ENCODE results near the gene ZSWIM8.

ZSWIM8 gene

DNA sequence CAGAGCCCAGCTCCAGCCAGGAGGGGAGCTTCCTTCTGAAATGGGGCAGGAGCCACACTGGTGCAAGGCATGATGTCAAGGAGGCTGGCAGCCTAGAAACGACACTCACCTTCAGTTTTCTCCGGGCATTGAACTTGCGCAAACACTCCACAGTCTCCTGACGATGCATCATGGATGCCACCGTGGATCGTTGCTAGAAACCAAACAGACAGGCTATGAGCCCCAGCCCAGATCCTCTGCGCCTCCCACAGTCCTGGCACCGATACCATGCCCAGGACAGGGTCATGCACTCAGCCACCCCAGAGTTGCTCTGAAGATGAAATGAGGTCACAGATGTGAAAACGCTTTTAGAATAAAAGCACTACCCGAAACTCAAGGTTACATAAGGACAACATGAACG, 56.9 kb downstream of the ZSWIM8 start:
- Histone ChIP-seq H3K27ac (ENCODE audit: extremely low read depth, low read depth, low read length) (no peak overlapping the region), H3K9me3 (ENCODE audit: control insufficient read depth, insufficient read depth, low read depth, low read length) (no peaks in the 10 kb centered on the region), H3K36me3 (ENCODE audit: control insufficient read depth in 2 of 2, insufficient read depth in 1 of 2, low read length in 2 of 2) (peaks cover 7 to 67% of the 10 kb centered on the region in 2 experiments; a peak in 2 of 3 replicates), H3K4me1 (ENCODE audit: control insufficient read depth, insufficient read depth, low read length) (no peaks in the 10 kb centered on the region), H3K4me3 (ENCODE audit: low read depth, low read length) (no peak overlapping the region)
- TF ChIP-seq, protein P1, sequence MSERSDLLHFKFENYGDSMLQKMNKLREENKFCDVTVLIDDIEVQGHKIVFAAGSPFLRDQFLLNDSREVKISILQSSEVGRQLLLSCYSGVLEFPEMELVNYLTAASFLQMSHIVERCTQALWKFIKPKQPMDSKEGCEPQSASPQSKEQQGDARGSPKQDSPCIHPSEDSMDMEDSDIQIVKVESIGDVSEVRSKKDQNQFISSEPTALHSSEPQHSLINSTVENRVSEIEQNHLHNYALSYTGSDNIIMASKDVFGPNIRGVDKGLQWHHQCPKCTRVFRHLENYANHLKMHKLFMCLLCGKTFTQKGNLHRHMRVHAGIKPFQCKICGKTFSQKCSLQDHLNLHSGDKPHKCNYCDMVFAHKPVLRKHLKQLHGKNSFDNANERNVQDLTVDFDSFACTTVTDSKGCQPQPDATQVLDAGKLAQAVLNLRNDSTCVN (tag by site-specific recombination; optimal IDR thresholded peaks at IDR 0.05) = no peak
- TF ChIP-seq ZNF221 (tag by site-specific recombination; IDR thresholded peaks at IDR 0.05; ENCODE audit: borderline replicate concordance) (no peak), ZNF211 (tag by site-specific recombination; IDR thresholded peaks at IDR 0.05; ENCODE audit: low read depth) (no peak), ZNF140 (tag by site-specific recombination; IDR thresholded peaks at IDR 0.05) (no peak), ZNF660 (tag by site-specific recombination; IDR thresholded peaks at IDR 0.05) (no peak), ZNF473 (tag by site-specific recombination; IDR thresholded peaks at IDR 0.05) (no peak), ZNF701 (tag by site-specific recombination; IDR thresholded peaks at IDR 0.05) (no peak), EGR2 (tag by site-specific recombination; IDR thresholded peaks at IDR 0.05; ENCODE audit: low read depth) (no peak), ZNF202 (tag by site-specific recombination; IDR thresholded peaks at IDR 0.05; ENCODE audit: borderline replicate concordance) (no peak), BCL11A (tag by site-specific recombination; IDR thresholded peaks at IDR 0.05; ENCODE audit: low read depth) (no peak), KLF8 (tag by site-specific recombination; IDR thresholded peaks at IDR 0.05) (no peak), ZNF792 (tag by site-specific recombination; IDR thresholded peaks at IDR 0.05) (no peak)
- TF ChIP-seq, protein P2, sequence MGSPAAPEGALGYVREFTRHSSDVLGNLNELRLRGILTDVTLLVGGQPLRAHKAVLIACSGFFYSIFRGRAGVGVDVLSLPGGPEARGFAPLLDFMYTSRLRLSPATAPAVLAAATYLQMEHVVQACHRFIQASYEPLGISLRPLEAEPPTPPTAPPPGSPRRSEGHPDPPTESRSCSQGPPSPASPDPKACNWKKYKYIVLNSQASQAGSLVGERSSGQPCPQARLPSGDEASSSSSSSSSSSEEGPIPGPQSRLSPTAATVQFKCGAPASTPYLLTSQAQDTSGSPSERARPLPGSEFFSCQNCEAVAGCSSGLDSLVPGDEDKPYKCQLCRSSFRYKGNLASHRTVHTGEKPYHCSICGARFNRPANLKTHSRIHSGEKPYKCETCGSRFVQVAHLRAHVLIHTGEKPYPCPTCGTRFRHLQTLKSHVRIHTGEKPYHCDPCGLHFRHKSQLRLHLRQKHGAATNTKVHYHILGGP (tag by site-specific recombination; IDR thresholded peaks at IDR 0.05) = no peak
- CTCF ChIA-PET = interaction anchor here (12.7 kb wide), 1 partner anchor 36 kb away, joined by 267 read pairs; the partner anchor contains the start of gene CAMK2G
- POLR2A ChIA-PET = no interaction called here

DNA sequence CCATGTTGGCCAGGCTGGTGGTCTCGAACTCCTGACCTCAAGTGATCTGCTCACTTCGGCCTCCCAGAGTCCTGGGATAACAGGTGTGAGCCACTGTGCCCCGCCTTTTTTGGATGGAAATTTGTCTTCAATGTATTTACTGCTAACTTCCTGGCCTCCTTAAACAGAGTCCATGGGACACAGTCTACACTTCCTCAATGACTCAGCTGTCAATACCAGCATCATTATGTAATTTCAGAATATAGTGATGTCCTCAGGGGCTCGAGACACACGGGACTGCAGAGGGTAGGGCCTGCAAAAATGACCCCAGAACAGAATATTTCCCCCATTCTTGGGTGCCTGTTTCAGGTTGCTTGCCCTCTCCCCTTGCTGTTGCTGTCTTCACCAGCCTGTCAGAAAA, 57.9 kb downstream of the ZSWIM8 start:
- no peak overlapping the region for H3K27ac ChIP-seq (ENCODE audit: extremely low read depth, low read depth, low read length)
- POLR2A ChIA-PET = interaction anchor here (0.7 kb wide), 1 partner anchor 454 kb away, joined by 3 read pairs; no protein-coding TSS in a partner anchor

More for the DNA sequence above, 57.9 kb downstream of the ZSWIM8 start:
- Histone ChIP-seq H3K9me3 (ENCODE audit: control insufficient read depth, insufficient read depth, low read depth, low read length) (no peaks in the 10 kb centered on the region), H3K36me3 (ENCODE audit: control insufficient read depth in 2 of 2, insufficient read depth in 1 of 2, low read length in 2 of 2) (peaks cover 7 to 67% of the 10 kb centered on the region in 2 experiments; a peak in 2 of 3 replicates), H3K4me3 (ENCODE audit: low read depth, low read length) (no peak overlapping the region), H3K4me1 (ENCODE audit: control insufficient read depth, insufficient read depth, low read length) (no peaks in the 10 kb centered on the region)
- CTCF ChIA-PET = interaction anchor here (0.6 to 12.7 kb wide), 2 partner anchors 26 to 35 kb away, joined by 3 to 267 read pairs; partner anchors contain the start of gene CAMK2G
- TF ChIP-seq, protein P3, sequence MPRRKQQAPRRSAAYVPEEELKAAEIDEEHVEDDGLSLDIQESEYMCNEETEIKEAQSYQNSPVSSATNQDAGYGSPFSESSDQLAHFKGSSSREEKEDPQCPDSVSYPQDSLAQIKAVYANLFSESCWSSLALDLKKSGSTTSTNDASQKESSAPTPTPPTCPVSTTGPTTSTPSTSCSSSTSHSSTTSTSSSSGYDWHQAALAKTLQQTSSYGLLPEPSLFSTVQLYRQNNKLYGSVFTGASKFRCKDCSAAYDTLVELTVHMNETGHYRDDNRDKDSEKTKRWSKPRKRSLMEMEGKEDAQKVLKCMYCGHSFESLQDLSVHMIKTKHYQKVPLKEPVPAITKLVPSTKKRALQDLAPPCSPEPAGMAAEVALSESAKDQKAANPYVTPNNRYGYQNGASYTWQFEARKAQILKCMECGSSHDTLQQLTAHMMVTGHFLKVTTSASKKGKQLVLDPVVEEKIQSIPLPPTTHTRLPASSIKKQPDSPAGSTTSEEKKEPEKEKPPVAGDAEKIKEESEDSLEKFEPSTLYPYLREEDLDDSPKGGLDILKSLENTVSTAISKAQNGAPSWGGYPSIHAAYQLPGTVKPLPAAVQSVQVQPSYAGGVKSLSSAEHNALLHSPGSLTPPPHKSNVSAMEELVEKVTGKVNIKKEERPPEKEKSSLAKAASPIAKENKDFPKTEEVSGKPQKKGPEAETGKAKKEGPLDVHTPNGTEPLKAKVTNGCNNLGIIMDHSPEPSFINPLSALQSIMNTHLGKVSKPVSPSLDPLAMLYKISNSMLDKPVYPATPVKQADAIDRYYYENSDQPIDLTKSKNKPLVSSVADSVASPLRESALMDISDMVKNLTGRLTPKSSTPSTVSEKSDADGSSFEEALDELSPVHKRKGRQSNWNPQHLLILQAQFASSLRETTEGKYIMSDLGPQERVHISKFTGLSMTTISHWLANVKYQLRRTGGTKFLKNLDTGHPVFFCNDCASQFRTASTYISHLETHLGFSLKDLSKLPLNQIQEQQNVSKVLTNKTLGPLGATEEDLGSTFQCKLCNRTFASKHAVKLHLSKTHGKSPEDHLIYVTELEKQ (tag by site-specific recombination; IDR thresholded peaks at IDR 0.05; ENCODE audit: borderline replicate concordance) = no peak
- TF ChIP-seq ZBTB17 (tag by site-specific recombination; IDR thresholded peaks at IDR 0.05) (no peak), ZNF777 (tag by site-specific recombination; IDR thresholded peaks at IDR 0.05; ENCODE audit: borderline replicate concordance) (no peak), TCF7L2 (IDR thresholded peaks at IDR 0.05; ENCODE audit: borderline replicate concordance, low read depth, low read length) (no peak), ZNF341 (tag by site-specific recombination; IDR thresholded peaks at IDR 0.05; ENCODE audit: low read depth) (no peak), MYNN (tag by site-specific recombination; IDR thresholded peaks at IDR 0.05; ENCODE audit: borderline replicate concordance) (no peak), MEIS1 (CRISPR knock-in tag; IDR thresholded peaks at IDR 0.05; ENCODE audit: borderline replicate concordance) (no peak), MZF1 (tag by site-specific recombination; IDR thresholded peaks at IDR 0.05; ENCODE audit: borderline replicate concordance) (no peak), ZFP41 (tag by site-specific recombination; IDR thresholded peaks at IDR 0.05; ENCODE audit: borderline replicate concordance) (no peak), RBAK (tag by site-specific recombination; IDR thresholded peaks at IDR 0.05) (no peak), ZNF623 (tag by site-specific recombination; IDR thresholded peaks at IDR 0.05) (no peak)

Measured in HEK293 (cell line).